MCF 10A (cell line): ENCODE measurements around the gene PRR12. TPM values are rescaled to one million over a fixed set of nuclear protein-coding genes. Genes with fewer than 3 reads are reported as not detected.

Experiments
- BruUV-seq: library from RNA; stranded (reverse); fragments of 400-500 nt; replicated peaks from 2 replicates; lab custom pipeline; 2021; lab: Mats Ljungman, UMichigan
- CTCF ChIA-PET: fragments of 300-600 bp; sonication (Branson Sonifier 250); formaldehyde crosslinking; extraction: SDS; loops from one replicate; lab custom pipeline; 2021; ENCODE audit warnings: antibody characterized with exemption, inconsistent platforms; lab: Yijun Ruan, JAX
- POLR2A ChIA-PET: fragments of 300-600, 350-650 bp; sonication (Branson Sonifier 250); formaldehyde crosslinking; extraction: SDS; loops from one replicate; lab custom pipeline; 2020; ENCODE audit warnings: antibody characterized with exemption, inconsistent platforms; lab: Yijun Ruan, JAX
- DNase-seq: peaks from one replicate; pipeline ENCODE4 v3.0.0-alpha.2; 2018; ENCODE audit not compliant: unreplicated experiment
- H3K27ac Mint-ChIP-seq: one replicate; pipeline ENCODE4 v1.8.0; 2022; ENCODE audit warnings: mild to moderate bottlenecking, low read depth, mixed read lengths; ENCODE audit not compliant: unreplicated experiment
- H3K27me3 Mint-ChIP-seq: one replicate; pipeline ENCODE4 v1.8.0; 2022; ENCODE audit warnings: mixed read lengths; ENCODE audit not compliant: insufficient read depth, unreplicated experiment
- H3K36me3 Mint-ChIP-seq: one replicate; pipeline ENCODE4 v1.8.0; 2022; ENCODE audit warnings: mild to moderate bottlenecking, moderate library complexity, mixed read lengths; ENCODE audit not compliant: insufficient read depth, unreplicated experiment
- H3K4me1 Mint-ChIP-seq: one replicate; pipeline ENCODE4 v1.8.0; 2022; ENCODE audit warnings: mixed read lengths; ENCODE audit not compliant: insufficient read depth, unreplicated experiment
- H3K4me3 Mint-ChIP-seq: one replicate; pipeline ENCODE4 v1.8.0; 2022; ENCODE audit warnings: mild to moderate bottlenecking, moderate library complexity, mixed read lengths; ENCODE audit not compliant: unreplicated experiment
- H3K9me3 Mint-ChIP-seq: one replicate; pipeline ENCODE4 v1.8.0; 2022; ENCODE audit warnings: mixed read lengths; ENCODE audit not compliant: unreplicated experiment
- intact Hi-C: fragments of 100-400 bp; cut with micrococcal nuclease; formaldehyde crosslinking; loops from 2 replicates; pipeline ENCODE4 v1.14.1; 2022
- total RNA-seq: library from RNA; stranded (reverse); gene quantifications from 2 replicates; pipeline ENCODE4 v1.2.3, GENCODE V29; 2022
- TF ChIP-seq, protein P1 (sequence below): fragments of 200-600 bp; IDR thresholded peaks from one replicate; pipeline ENCODE4 v1.8.0; 2022; ENCODE audit warnings: antibody characterized with exemption, mild to moderate bottlenecking; ENCODE audit not compliant: unreplicated experiment

Gene PRR12
- total RNA-seq, 1 experiment from 2014 or later, result 19.0 TPM

- H3K36me3 Mint-ChIP-seq, result peaks cover 76% of the 10 kb centered on the region
- BruUV-seq, result no TSS peak
- TF ChIP-seq, protein P1, sequence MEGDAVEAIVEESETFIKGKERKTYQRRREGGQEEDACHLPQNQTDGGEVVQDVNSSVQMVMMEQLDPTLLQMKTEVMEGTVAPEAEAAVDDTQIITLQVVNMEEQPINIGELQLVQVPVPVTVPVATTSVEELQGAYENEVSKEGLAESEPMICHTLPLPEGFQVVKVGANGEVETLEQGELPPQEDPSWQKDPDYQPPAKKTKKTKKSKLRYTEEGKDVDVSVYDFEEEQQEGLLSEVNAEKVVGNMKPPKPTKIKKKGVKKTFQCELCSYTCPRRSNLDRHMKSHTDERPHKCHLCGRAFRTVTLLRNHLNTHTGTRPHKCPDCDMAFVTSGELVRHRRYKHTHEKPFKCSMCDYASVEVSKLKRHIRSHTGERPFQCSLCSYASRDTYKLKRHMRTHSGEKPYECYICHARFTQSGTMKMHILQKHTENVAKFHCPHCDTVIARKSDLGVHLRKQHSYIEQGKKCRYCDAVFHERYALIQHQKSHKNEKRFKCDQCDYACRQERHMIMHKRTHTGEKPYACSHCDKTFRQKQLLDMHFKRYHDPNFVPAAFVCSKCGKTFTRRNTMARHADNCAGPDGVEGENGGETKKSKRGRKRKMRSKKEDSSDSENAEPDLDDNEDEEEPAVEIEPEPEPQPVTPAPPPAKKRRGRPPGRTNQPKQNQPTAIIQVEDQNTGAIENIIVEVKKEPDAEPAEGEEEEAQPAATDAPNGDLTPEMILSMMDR, result no peak
- H3K27me3 Mint-ChIP-seq, result no peaks in the 10 kb centered on the region
- no peak for DNase-seq
- intact Hi-C loops, result no loop called here
- H3K4me3 Mint-ChIP-seq, result no peak overlapping the region
- H3K9me3 Mint-ChIP-seq, result no peaks in the 10 kb centered on the region
- ChIA-PET POLR2A (interaction anchor here (0.5 to 1.1 kb wide), 3 partner anchors 8 to 729 kb away, joined by 3 read pairs; partner anchors contain the start of gene PPP1R15A), CTCF (interaction anchor here (1.4 kb wide), 1 partner anchor 32 kb away, joined by 5 read pairs; no protein-coding TSS in a partner anchor)
- H3K27ac Mint-ChIP-seq, result no peak overlapping the region
- no peaks in the 10 kb centered on the region for H3K4me1 Mint-ChIP-seq
Measured at GRCh38 chr19:49601482-49602038, 10.6 kb downstream of the PRR12 start.

DNA sequence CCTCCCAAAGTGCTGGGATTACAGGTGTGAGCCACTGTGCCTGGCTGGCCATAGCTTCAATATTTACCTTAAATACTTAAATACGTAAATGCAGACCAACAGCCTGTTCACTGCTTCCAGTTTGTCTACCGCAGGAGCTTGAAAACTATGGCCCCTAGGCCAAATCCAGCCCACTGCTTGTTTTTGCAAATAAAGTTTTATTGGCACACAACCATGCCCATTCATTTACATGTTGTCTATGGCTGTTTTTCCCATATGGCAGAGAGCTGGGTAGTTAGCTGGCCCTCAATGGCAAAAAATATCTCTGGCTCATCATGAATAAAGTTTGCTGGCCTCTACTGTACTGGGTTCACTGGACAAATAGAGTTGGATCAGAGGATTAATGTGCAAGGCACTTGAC is 11.8 kb downstream of the PRR12 start:
- Mint-ChIP-seq H3K4me3 (no peak overlapping the region), H3K9me3 (no peaks in the 10 kb centered on the region), H3K27ac (no peak overlapping the region), H3K27me3 (no peaks in the 10 kb centered on the region), H3K4me1 (no peaks in the 10 kb centered on the region), H3K36me3 (peaks cover 86% of the 10 kb centered on the region)
- POLR2A ChIA-PET, result interaction anchor here (0.7 to 1.1 kb wide), 3 partner anchors 9 to 11 kb away, joined by 3 read pairs; no protein-coding TSS in a partner anchor
- TF ChIP-seq, protein P1, result no peak
- intact Hi-C loops, result no loop called here
- no peak for DNase-seq
- no TSS peak for BruUV-seq
- CTCF ChIA-PET, result interaction anchor here (0.7 to 1.4 kb wide), 2 partner anchors 33 to 42 kb away, joined by 3 to 5 read pairs; no protein-coding TSS in a partner anchor

DNA sequence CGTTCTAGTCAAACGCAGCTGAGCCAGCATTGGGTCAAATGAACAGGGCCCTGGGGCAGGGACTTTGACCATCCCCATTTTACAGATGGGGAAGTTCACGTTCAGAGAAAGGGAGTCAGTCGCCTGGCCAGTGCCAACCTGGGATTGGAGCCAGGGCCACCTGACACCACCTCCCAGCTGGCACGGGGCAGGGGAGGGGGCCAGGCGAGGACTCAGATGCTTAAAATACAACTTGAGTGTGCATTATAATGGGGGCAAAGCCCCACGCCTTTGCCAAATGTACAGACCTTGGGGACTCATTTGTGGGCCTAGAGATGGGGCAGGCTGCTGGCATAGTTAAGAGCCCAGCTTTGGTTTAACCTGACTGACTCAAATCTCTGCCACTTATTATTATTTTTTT is 14.6 kb downstream of the PRR12 start:
- Mint-ChIP-seq H3K27me3 (no peaks in the 10 kb centered on the region), H3K9me3 (no peaks in the 10 kb centered on the region), H3K4me1 (no peaks in the 10 kb centered on the region), H3K4me3 (no peak overlapping the region), H3K27ac (no peak overlapping the region), H3K36me3 (peaks cover 80% of the 10 kb centered on the region)
- BruUV-seq, result no TSS peak
- TF ChIP-seq, protein P1, result no peak
- ChIA-PET CTCF (interaction anchor here (1.8 kb wide), 1 partner anchor 35 kb away, joined by 7 read pairs; no protein-coding TSS in a partner anchor), POLR2A (interaction anchor here (0.6 to 1.0 kb wide), 3 partner anchors 9 to 25 kb away, joined by 3 to 4 read pairs (median 4); partner anchors contain the start of gene PRRG2)
- intact Hi-C loops, result no loop called here
- DNase-seq, result no peak

- Mint-ChIP-seq H3K4me3 (no peak overlapping the region), H3K9me3 (no peaks in the 10 kb centered on the region), H3K27ac (no peak overlapping the region), H3K4me1 (peaks cover 22% of the 10 kb centered on the region), H3K27me3 (no peaks in the 10 kb centered on the region), H3K36me3 (peaks cover 72% of the 10 kb centered on the region)
- no TSS peak for BruUV-seq
- ChIA-PET CTCF (no interaction called here), POLR2A (interaction anchor here (1.5 kb wide), 1 partner anchor 10 kb away, joined by 4 read pairs; no protein-coding TSS in a partner anchor)
- DNase-seq, result no peak
- intact Hi-C loops, result no loop called here
- TF ChIP-seq, protein P1, result no peak
Measured at GRCh38 chr19:49609499-49610092, 18.6 kb downstream of the PRR12 start.
